ENCODE measurements around the gene DPH7. TPM values are rescaled to one million over a fixed set of nuclear protein-coding genes. Genes with fewer than 3 reads are reported as not detected.
A peak's percentile ranks its signal among the peaks of the same experiment; 100 is the strongest.

DPH7 gene
- total and polyA plus RNA-seq, 2 of the 8 experiments (the other 6 are each of a cell fraction or from before 2014, with no cell fraction given): 44.6 to 45.5 TPM

- H2BK5ac ChIP-seq (ENCODE audit: low read depth, low read length): no peak within 1 kb of the TSS
- peak within 1 kb of the TSS; percentile 53; the same call in 1 of the 2 replicates for H3K27ac ChIP-seq (ENCODE audit: low read depth, low read length)
- H3K9ac ChIP-seq (replicated peaks in 1 of 4; ENCODE audit: extremely low read depth in 1 of 4, low read depth in 3 of 4, low read length in 3 of 4): peak within 1 kb of the TSS; percentile 69 to 88 (median 79)
- 2% methylated on average over 41 of the region's 106 CpGs; no CpG with 5 or more reads in 1 of the 2 experiments for WGBS, 2 experiments (ENCODE audit: extremely low coverage in 1 of 2, insufficient coverage in 1 of 2, insufficient read length in 1 of 2, insufficient replicate concordance in 2 of 2, low coverage in 1 of 2, low lambda C conversion rate in 2 of 2, missing lambda C conversion rate in 1 of 2)
- no peak within 1 kb of the TSS for H2BK120ac ChIP-seq (replicated peaks; ENCODE audit: low read depth, low read length)
- FAIRE-seq (no peak), DNase-seq (ENCODE audit: low read depth in 1 of 2, low spot score in 2 of 2) (peak; percentile 70 to 93)
- H3K4ac ChIP-seq (replicated peaks; ENCODE audit: insufficient read length, low read depth, low read length): peak within 1 kb of the TSS; percentile 91
- H3K14ac ChIP-seq (ENCODE audit: insufficient read length): no peak within 1 kb of the TSS
- H3K4me3 ChIP-seq (ENCODE audit: extremely low read depth in 1 of 4, insufficient read depth in 2 of 4, low read depth in 3 of 4, low read length in 4 of 4): peak within 1 kb of the TSS; percentile 63 to 79 (median 78)
- H2BK15ac ChIP-seq (ENCODE audit: low read length): no peak within 1 kb of the TSS
- H3K36me3 ChIP-seq (ENCODE audit: control insufficient read depth in 2 of 4, insufficient read depth in 4 of 4, low read length in 3 of 4): peaks cover 7 to 15% (median 10%) of the 10 kb centered on the region in 4 experiments; a peak in 5 of 8 replicates
- no peak within 1 kb of the TSS for H2AFZ ChIP-seq (ENCODE audit: low read length)
- H3K23me2 ChIP-seq (ENCODE audit: low read depth, low read length): peaks cover 7% of the 10 kb centered on the region; the same call in 1 of the 2 replicates
- peak within 1 kb of the TSS; percentile 95 for H4K8ac ChIP-seq (ENCODE audit: extremely low read depth, insufficient read depth, low read length)
- POLR2A ChIA-PET (ENCODE audit: partially characterized antibody): interaction anchor here (0.7 to 2.8 kb wide), 9 partner anchors 8 to 160 kb away, joined by 3 to 16 read pairs (median 3); partner anchors contain the start of gene DPH7
- H3K27me3 ChIP-seq (replicated peaks in 1 of 4; ENCODE audit: control insufficient read depth in 3 of 4, extremely low read depth in 1 of 4, insufficient read depth in 3 of 4, low read length in 3 of 4): no peaks in the 10 kb centered on the region
- no peak within 1 kb of the TSS for H3K23ac ChIP-seq (ENCODE audit: insufficient read length)
- H3K18ac ChIP-seq (ENCODE audit: extremely low read depth, low read length): peak within 1 kb of the TSS; percentile 6
- peaks cover 3 to 9% of the 10 kb centered on the region in 2 experiments; a peak in 2 of 4 replicates for H3K9me3 ChIP-seq (ENCODE audit: insufficient read depth in 2 of 2, low read depth in 1 of 2, low read length in 1 of 2)
- H3K79me2 ChIP-seq (ENCODE audit: control insufficient read depth in 1 of 2, insufficient read depth in 2 of 2, low read length in 2 of 2): no peaks in the 10 kb centered on the region
- H3K4me2 ChIP-seq (ENCODE audit: insufficient read depth in 1 of 2, low read depth in 2 of 2, low read length in 2 of 2): peak within 1 kb of the TSS; percentile 78 to 90
- peaks cover 0 to 7% (median 1%) of the 10 kb centered on the region in 4 experiments; a peak in 3 of 7 replicates for H3K4me1 ChIP-seq (replicated peaks in 1 of 4; ENCODE audit: control insufficient read depth in 3 of 4, insufficient read depth in 4 of 4, low read length in 3 of 4)
- H2AK5ac ChIP-seq (ENCODE audit: low read depth, low read length): no peak within 1 kb of the TSS
- H3K56ac ChIP-seq (replicated peaks; ENCODE audit: insufficient read length, low read depth, low read length): no peak within 1 kb of the TSS
- H4K5ac ChIP-seq (ENCODE audit: insufficient read length, low read depth, low read length): peak within 1 kb of the TSS; percentile 36
- H4K20me1 ChIP-seq (replicated peaks in 1 of 2; ENCODE audit: control insufficient read depth in 1 of 2, insufficient read depth in 2 of 2, low read length in 2 of 2): peaks cover 4 to 6% of the 10 kb centered on the region in 2 experiments
- peak within 1 kb of the TSS; percentile 65 for H4K91ac ChIP-seq (replicated peaks; ENCODE audit: insufficient read length, low read length)
- H3K79me1 ChIP-seq (ENCODE audit: low read depth, low read length): peaks cover 5% of the 10 kb centered on the region; the same call in 1 of the 2 replicates
- H2BK12ac ChIP-seq (ENCODE audit: low read depth, low read length): no peak within 1 kb of the TSS
- no peak within 1 kb of the TSS for H2BK20ac ChIP-seq (ENCODE audit: low read length)
- CTCF ChIA-PET (ENCODE audit: partially characterized antibody): interaction anchor here (0.7 to 1.3 kb wide), 3 partner anchors 16 to 33 kb away, joined by 3 to 5 read pairs (median 4); no protein-coding TSS in a partner anchor
- peak; percentile 71 for TF ChIP-seq TAF1 (IDR thresholded peaks at IDR 0.05; ENCODE audit: low read depth, low read length)
- peak; percentile 38; the same call in 1 of the 2 replicates for TF ChIP-seq E2F6 (IDR thresholded peaks at IDR 0.05)
- TF ChIP-seq RBBP5 (IDR thresholded peaks at IDR 0.05; ENCODE audit: borderline replicate concordance, low read depth, low read length): no peak
- peak in 1 of 2 experiments; percentile 67; a peak in 2 of 3 replicates for TF ChIP-seq POLR2A (IDR thresholded peaks at IDR 0.05; ENCODE audit: control extremely low read depth in 1 of 2, low read depth in 2 of 2, low read length in 2 of 2)
- no peak for TF ChIP-seq HDAC6 (IDR thresholded peaks at IDR 0.05; ENCODE audit: low read depth, low read length)
- peak; percentile 15 for TF ChIP-seq TAF7 (optimal IDR thresholded peaks at IDR 0.05; ENCODE audit: borderline replicate concordance, low read depth, low read length)
- TF ChIP-seq CHD2 (IDR thresholded peaks at IDR 0.05; ENCODE audit: low read length): 0 out of 2 replicates have a peak, but pooled peaks have one; percentile 49
- TF ChIP-seq FOSL1 (IDR thresholded peaks at IDR 0.05; ENCODE audit: insufficient read depth, low read depth, low read length): no peak
- TF ChIP-seq GTF2F1 (IDR thresholded peaks at IDR 0.05; ENCODE audit: borderline replicate concordance, low read depth, low read length): no peak
- TF ChIP-seq SP1 (IDR thresholded peaks at IDR 0.05; ENCODE audit: low read depth, low read length): 0 out of 2 replicates have a peak, but pooled peaks have one; percentile 36
- no peak for TF ChIP-seq BRCA1 (IDR thresholded peaks at IDR 0.05; ENCODE audit: low read depth, low read length)
These were observed 27.3 kb downstream of the DPH7 start, which contains the start of gene MRPL41 for GRCh38 chr9:137551264-137552021. TSS of gene MRPL41 (plus strand) at chr9:137551879. CDS start at chr9:137552082, 203 bp downstream.
